ENCODE measurements around the gene ZDHHC14. TPM values are rescaled to one million over a fixed set of nuclear protein-coding genes. Genes with fewer than 3 reads are reported as not detected.

Gene ZDHHC14
- total RNA-seq, 2 experiments from 2014 or later, result 10.7 to 12.1 TPM

- ATAC-seq (no peak), DNase-seq (no peak)
- POLR2A ChIA-PET, result no interaction called here
- no peak overlapping the region for H3K27ac Mint-ChIP-seq
- H3K4me3 Mint-ChIP-seq, result no peak overlapping the region
- H3K36me3 Mint-ChIP-seq (ENCODE audit: low read depth), result peaks cover 2% of the 10 kb centered on the region
- peaks cover 19% of the 10 kb centered on the region for H3K27me3 Mint-ChIP-seq (ENCODE audit: low read depth)
- CTCF ChIA-PET, result interaction anchor here (1.0 kb wide), 1 partner anchor 400 kb away, joined by 3 read pairs; no protein-coding TSS in a partner anchor
- H3K4me1 Mint-ChIP-seq (ENCODE audit: low read depth), result no peaks in the 10 kb centered on the region
- H3K9me3 Mint-ChIP-seq (ENCODE audit: insufficient read depth), result peaks cover 12% of the 10 kb centered on the region
These were observed 346.1 kb downstream of the ZDHHC14 start for GRCh38 chr6:157726892-157727628.

Small RNAs within 50 kb of the gene (microRNA-seq; reads per million reads assigned to microRNA genes)
- gene MIR3692, result not detected

Other genes with a start within 250 kb of the ZDHHC14 start
- gene TMEM242, start 57.7 kb upstream of the ZDHHC14 start, total RNA-seq, result 1 to 10 TPM; 9.1 to 9.5 TPM